Measurements from ENCODE around the gene SLC16A4.

DNA sequence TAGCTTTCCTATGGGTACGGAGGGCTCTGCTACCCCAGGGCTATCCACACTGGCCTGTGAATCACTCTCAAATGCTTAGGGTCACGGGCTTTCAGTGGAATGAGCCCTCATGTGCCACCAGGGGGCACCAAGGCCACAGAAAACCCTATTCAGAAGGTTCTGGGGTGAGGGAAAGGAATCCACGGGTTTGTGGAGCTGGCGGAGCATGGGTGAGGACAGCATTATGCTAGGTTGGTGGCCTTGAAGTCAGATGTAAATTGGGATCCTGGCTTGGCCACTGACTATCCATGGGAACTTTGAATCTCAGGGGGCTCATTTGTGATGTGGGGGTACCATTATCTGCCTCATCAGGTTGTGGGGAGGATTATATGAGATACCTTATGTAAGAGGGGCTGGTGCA, 21.8 kb upstream of the SLC16A4 start:
- TF ChIP-seq CTCF (IDR thresholded peaks at IDR 0.05 in 8 of 11, conservative IDR thresholded peaks at IDR 0.05 in 3 of 11) (peak; percentile 70 to 89 (median 84)), POLR2AphosphoS5 (IDR thresholded peaks at IDR 0.05) (peak in 1 of 3 donors; percentile 36)

Measured in spleen (tissue), 7 donors.